RWPE1 (cell line): ENCODE data around the gene EPS15.

Source experiments
- CTCF ChIA-PET: fragments of 350-600 bp; sonication (Branson Sonifier 250); formaldehyde crosslinking; extraction: SDS; loops from one replicate; lab custom pipeline; 2021; lab: Yijun Ruan, JAX
- POLR2A ChIA-PET: fragments of 400-600 bp; formaldehyde crosslinking; extraction: SDS; loops from one replicate; lab custom pipeline; 2020; ENCODE audit warnings: antibody characterized with exemption; ENCODE audit not compliant: low non-redundant PET; lab: Yijun Ruan, JAX
- DNase-seq: peaks from one replicate; pipeline ENCODE4 v3.0.0; 2012; ENCODE audit warnings: low spot score
- H3K27ac ChIP-seq: fragments of 450-650 bp; 2 replicates; pipeline ENCODE4 v1.5.1; 2017
- CTCF ChIP-seq: fragments of 450-650 bp; conservative IDR thresholded peaks from 2 replicates; pipeline ENCODE4 v1.5.1; 2017; ENCODE audit warnings: low read depth, mild to moderate bottlenecking

EPS15 gene

GRCh38 chr1:51497340-51497739 is 21.7 kb downstream of the EPS15 start:
- no peak for TF ChIP-seq CTCF
- no peak for DNase-seq
- CTCF ChIA-PET: no interaction called here
- POLR2A ChIA-PET: no interaction called here
- no peak overlapping the region for H3K27ac ChIP-seq

- ChIA-PET CTCF (interaction anchor here (0.6 kb wide), 1 partner anchor 64 kb away, joined by 7 read pairs; no protein-coding TSS in a partner anchor), POLR2A (no interaction called here)
- H3K27ac ChIP-seq: no peak overlapping the region
- TF ChIP-seq CTCF: no peak
- DNase-seq: no peak
Measured at GRCh38 chr1:51494138-51494830, 24.8 kb downstream of the EPS15 start.

- TF ChIP-seq CTCF: no peak
- CTCF ChIA-PET: interaction anchor here (0.7 kb wide), 1 partner anchor 12 kb away, joined by 5 read pairs; no protein-coding TSS in a partner anchor
- POLR2A ChIA-PET: interaction anchor here (0.6 kb wide), 1 partner anchor 27 kb away, joined by 5 read pairs; no protein-coding TSS in a partner anchor
- peak; percentile 7 for DNase-seq
- H3K27ac ChIP-seq: no peak overlapping the region
Measured at GRCh38 chr1:51491166-51491981, 27.7 kb downstream of the EPS15 start.

GRCh38 chr1:51489472-51489871 is 29.6 kb downstream of the EPS15 start:
- ChIA-PET POLR2A (no interaction called here), CTCF (interaction anchor here (0.8 kb wide), 1 partner anchor 467 kb away, joined by 3 read pairs; no protein-coding TSS in a partner anchor)
- DNase-seq: no peak
- no peak overlapping the region for H3K27ac ChIP-seq
- no peak for TF ChIP-seq CTCF

- ChIA-PET POLR2A (no interaction called here), CTCF (no interaction called here)
- DNase-seq: no peak
- TF ChIP-seq CTCF: no peak
- no peak overlapping the region for H3K27ac ChIP-seq
Measured at GRCh38 chr1:51488372-51489050, 30.6 kb downstream of the EPS15 start.

GRCh38 chr1:51487628-51488027 is 31.4 kb downstream of the EPS15 start:
- DNase-seq: no peak
- CTCF ChIA-PET: interaction anchor here (0.5 kb wide), 1 partner anchor 50 kb away, joined by 4 read pairs; no protein-coding TSS in a partner anchor
- POLR2A ChIA-PET: no interaction called here
- H3K27ac ChIP-seq: no peak overlapping the region
- no peak for TF ChIP-seq CTCF
